C4-2B (cell line): ENCODE data around the gene SCFD1.

Experiments used
- CTCF ChIP-seq: fragments of 450-650 bp; conservative IDR thresholded peaks from 2 replicates; pipeline ENCODE4 v1.5.1; 2017; ENCODE audit warnings: mild to moderate bottlenecking
- ZFX ChIP-seq: fragments of 450-650 bp; IDR thresholded peaks from 2 replicates; pipeline ENCODE4 v1.6.1; 2017

- TF ChIP-seq CTCF (no peak), ZFX (no peak)
These were observed 56.9 kb downstream of the SCFD1 start for GRCh38 chr14:30678926-30679431.
